ENCODE results near the gene LAGE3. TPM values are rescaled to one million over a fixed set of nuclear protein-coding genes. Genes with fewer than 3 reads are reported as not detected.
"Not testable (repeated sequence)": the region's sequence is repeated elsewhere in the genome, so short reads cannot be mapped to it uniquely, and the experiment has no call there.

Gene LAGE3
- total and polyA plus RNA-seq, 2 donors: 7.7 to 33.0 TPM

GRCh38 chrX:154509455-154509854 lies 30.4 kb upstream of the LAGE3 start:
- H3K27ac ChIP-seq (ENCODE audit: low read depth): no peak overlapping the region
- no peaks in the 10 kb centered on the region for H3K36me3 ChIP-seq (ENCODE audit: insufficient read depth)
- no peak for DNase-seq (ENCODE audit: extremely low spot score)
- WGBS: 98% methylated on average over 5 of the region's 5 CpGs
- no peaks in the 10 kb centered on the region for H3K4me1 ChIP-seq (ENCODE audit: insufficient read depth)
- no peak overlapping the region for H3K4me3 ChIP-seq (ENCODE audit: low read depth, low read length)

GRCh38 chrX:154508384-154508745 lies 29.3 kb upstream of the LAGE3 start:
- no peaks in the 10 kb centered on the region for H3K36me3 ChIP-seq (ENCODE audit: insufficient read depth)
- 93% methylated on average over 13 of the region's 13 CpGs for WGBS
- H3K4me3 ChIP-seq (ENCODE audit: low read depth, low read length): no peak overlapping the region
- no peaks in the 10 kb centered on the region for H3K4me1 ChIP-seq (ENCODE audit: insufficient read depth)
- DNase-seq (ENCODE audit: extremely low spot score): no peak
- H3K27ac ChIP-seq (ENCODE audit: low read depth): no peak overlapping the region

GRCh38 chrX:154507673-154508383 lies 28.7 kb upstream of the LAGE3 start:
- WGBS: 85% methylated on average over 24 of the region's 24 CpGs
- Histone ChIP-seq H3K27ac (ENCODE audit: low read depth) (no peak overlapping the region), H3K4me3 (ENCODE audit: low read depth, low read length) (no peak overlapping the region), H3K4me1 (ENCODE audit: insufficient read depth) (no peaks in the 10 kb centered on the region), H3K36me3 (ENCODE audit: insufficient read depth) (no peaks in the 10 kb centered on the region)
- no peak for DNase-seq (ENCODE audit: extremely low spot score)

DNA sequence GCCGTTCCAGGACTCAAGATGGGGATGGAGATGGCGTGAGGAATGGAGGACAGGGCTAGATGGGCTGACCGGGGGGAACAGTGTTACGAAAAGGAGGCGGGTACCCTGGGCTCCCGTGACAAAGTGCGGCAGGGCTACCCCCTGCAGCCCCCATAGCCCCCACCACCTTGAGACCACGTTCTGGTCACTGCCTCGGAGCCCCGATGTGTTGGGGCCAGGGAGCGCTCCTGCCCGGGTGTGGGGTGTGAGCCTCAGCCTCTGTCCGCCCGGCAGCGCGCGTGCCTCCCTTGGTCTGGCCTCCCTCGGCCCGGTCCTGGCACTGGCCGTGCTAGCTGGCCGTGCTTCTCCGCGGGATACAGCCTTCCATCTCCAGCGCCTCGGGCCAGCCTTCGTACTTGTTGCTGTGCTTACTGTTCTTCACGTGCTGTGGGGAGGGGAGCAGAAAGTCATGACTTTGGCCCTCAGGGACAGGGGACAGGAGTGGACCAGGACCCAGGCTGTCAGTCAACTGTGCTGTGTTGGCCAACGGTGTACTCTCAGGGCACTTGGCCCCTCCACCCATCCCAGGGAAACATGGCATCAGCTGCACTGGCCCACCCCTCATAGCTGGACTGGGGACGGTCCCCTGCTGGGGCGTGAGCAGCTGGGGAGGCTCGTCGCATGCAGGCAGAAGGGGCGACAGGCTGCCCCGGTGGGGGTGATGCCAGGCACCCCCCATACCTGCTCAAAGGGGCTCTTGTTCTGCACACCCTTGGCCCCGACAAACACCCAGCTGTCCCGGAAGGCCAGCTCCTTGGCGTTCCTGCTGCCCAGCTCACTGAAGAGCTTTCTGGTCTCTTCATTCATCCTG lies 27.6 kb upstream of the LAGE3 start:
- H3K4me1 ChIP-seq (ENCODE audit: insufficient read depth): no peaks in the 10 kb centered on the region
- no peaks in the 10 kb centered on the region for H3K36me3 ChIP-seq (ENCODE audit: insufficient read depth)
- WGBS: 90% methylated on average over 37 of the region's 37 CpGs
- H3K4me3 ChIP-seq (ENCODE audit: low read depth, low read length): no peak overlapping the region
- no peak for DNase-seq (ENCODE audit: extremely low spot score)
- H3K27ac ChIP-seq (ENCODE audit: low read depth): no peak overlapping the region

- Histone ChIP-seq H3K4me3 (ENCODE audit: low read depth, low read length) (no peak overlapping the region), H3K27ac (ENCODE audit: low read depth) (no peak overlapping the region), H3K4me1 (ENCODE audit: insufficient read depth) (no peaks in the 10 kb centered on the region), H3K36me3 (ENCODE audit: insufficient read depth) (no peaks in the 10 kb centered on the region)
- DNase-seq (ENCODE audit: extremely low spot score): no peak
- WGBS: 71% methylated on average over 12 of the region's 12 CpGs
These were observed 26.7 kb upstream of the LAGE3 start for GRCh38 chrX:154505734-154506133.

DNA sequence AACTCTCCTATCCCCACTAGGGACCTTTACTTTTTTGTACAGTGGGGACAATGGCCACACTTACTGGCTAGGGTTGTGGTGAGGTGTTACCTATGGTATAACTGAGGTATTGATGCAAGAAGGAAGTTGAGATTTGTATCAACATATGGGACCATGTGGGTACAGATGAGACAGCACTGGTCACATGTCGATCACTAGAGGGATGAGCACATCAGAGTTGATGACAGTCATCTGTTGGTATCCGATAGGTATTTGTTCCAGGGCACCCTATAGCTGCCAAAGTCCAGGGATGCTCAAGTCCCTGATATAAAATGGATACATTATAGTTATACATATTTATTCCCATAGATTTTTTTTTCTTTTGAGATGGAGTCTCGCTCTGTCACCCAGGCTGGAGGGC lies 23.9 kb upstream of the LAGE3 start:
- WGBS: 81% methylated on average over 3 of the region's 3 CpGs
- H3K4me1 ChIP-seq (ENCODE audit: insufficient read depth): no peaks in the 10 kb centered on the region
- H3K27ac ChIP-seq (ENCODE audit: low read depth): no peak overlapping the region
- H3K4me3 ChIP-seq (ENCODE audit: low read depth, low read length): no peak overlapping the region
- no peaks in the 10 kb centered on the region for H3K36me3 ChIP-seq (ENCODE audit: insufficient read depth)
- DNase-seq (ENCODE audit: extremely low spot score): no peak

GRCh38 chrX:154502098-154502497 lies 23.0 kb upstream of the LAGE3 start:
- DNase-seq (ENCODE audit: extremely low spot score): no peak
- Histone ChIP-seq H3K4me3 (ENCODE audit: low read depth, low read length) (no peak overlapping the region), H3K36me3 (ENCODE audit: insufficient read depth) (no peaks in the 10 kb centered on the region), H3K4me1 (ENCODE audit: insufficient read depth) (no peaks in the 10 kb centered on the region), H3K27ac (ENCODE audit: low read depth) (no peak overlapping the region)
- WGBS: 84% methylated on average over 8 of the region's 8 CpGs

- not testable (repeated sequence) for H3K4me1 ChIP-seq (ENCODE audit: insufficient read depth); H3K36me3 ChIP-seq (ENCODE audit: insufficient read depth); H3K4me3 ChIP-seq (ENCODE audit: low read depth, low read length); H3K27ac ChIP-seq (ENCODE audit: low read depth); DNase-seq (ENCODE audit: extremely low spot score)
- WGBS: 89% methylated on average over 7 of the region's 7 CpGs
These were observed 22.3 kb upstream of the LAGE3 start for GRCh38 chrX:154501423-154501822.

DNA sequence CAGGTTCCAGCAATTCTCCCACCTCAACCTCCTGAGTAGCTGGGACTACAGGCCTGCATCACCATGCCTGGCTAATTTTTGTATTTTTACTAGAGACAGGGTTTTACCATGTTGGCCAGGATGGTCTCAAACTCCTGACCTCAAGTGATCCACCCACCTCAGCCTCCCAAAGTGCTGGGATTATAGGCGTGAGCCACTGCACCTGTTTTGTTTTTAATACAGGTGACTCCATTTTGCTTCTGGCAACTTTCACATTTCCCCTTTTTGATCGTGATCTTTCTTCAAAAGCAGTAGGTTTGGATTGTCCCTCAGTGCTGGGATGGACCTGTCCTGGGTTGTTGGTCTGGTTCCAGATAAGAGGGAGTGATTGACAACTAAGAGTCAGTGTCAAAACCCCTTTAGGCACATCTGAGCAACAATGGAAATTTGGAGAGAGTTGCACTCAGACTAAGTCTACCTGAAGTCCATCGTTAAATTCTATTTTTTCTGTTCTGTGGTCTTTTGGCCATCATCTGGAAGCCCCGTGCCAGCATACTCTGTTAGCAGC lies 17.6 kb upstream of the LAGE3 start:
- H3K27ac ChIP-seq (ENCODE audit: low read depth): not testable (repeated sequence)

GRCh38 chrX:154495472-154495922 lies 16.4 kb upstream of the LAGE3 start:
- WGBS: 77% methylated on average over 6 of the region's 6 CpGs
- DNase-seq (ENCODE audit: extremely low spot score): no peak
- Histone ChIP-seq H3K4me3 (ENCODE audit: low read depth, low read length) (no peak overlapping the region), H3K27ac (ENCODE audit: low read depth) (no peak overlapping the region), H3K4me1 (ENCODE audit: insufficient read depth) (no peaks in the 10 kb centered on the region), H3K36me3 (ENCODE audit: insufficient read depth) (no peaks in the 10 kb centered on the region)

More for the DNA sequence above, 17.6 kb upstream of the LAGE3 start:
- H3K36me3 ChIP-seq (ENCODE audit: insufficient read depth); DNase-seq (ENCODE audit: extremely low spot score); H3K4me3 ChIP-seq (ENCODE audit: low read depth, low read length); H3K4me1 ChIP-seq (ENCODE audit: insufficient read depth): not testable (repeated sequence)
- 84% methylated on average over 4 of the region's 4 CpGs for whole genome bisulfite sequencing

GRCh38 chrX:154494715-154495114 lies 15.6 kb upstream of the LAGE3 start:
- Histone ChIP-seq H3K4me1 (ENCODE audit: insufficient read depth) (no peaks in the 10 kb centered on the region), H3K36me3 (ENCODE audit: insufficient read depth) (no peaks in the 10 kb centered on the region), H3K4me3 (ENCODE audit: low read depth, low read length) (no peak overlapping the region), H3K27ac (ENCODE audit: low read depth) (no peak overlapping the region)
- WGBS: 75% methylated on average over 3 of the region's 3 CpGs
- no peak for DNase-seq (ENCODE audit: extremely low spot score)

- peak; percentile 74 for DNase-seq (ENCODE audit: extremely low spot score)
- H3K4me3 ChIP-seq (ENCODE audit: low read depth, low read length): peak within 1 kb of the TSS; percentile 69
- peak within 1 kb of the TSS; percentile 96 for H3K27ac ChIP-seq (ENCODE audit: low read depth)
- no peaks in the 10 kb centered on the region for H3K36me3 ChIP-seq (ENCODE audit: insufficient read depth)
- H3K4me1 ChIP-seq (ENCODE audit: insufficient read depth): no peaks in the 10 kb centered on the region
- WGBS: under 1% methylated on average over 52 of the region's 71 CpGs
These were observed 11.5 kb upstream of the LAGE3 start, which contains the start of gene SLC10A3 for GRCh38 chrX:154490414-154491083. TSS of gene SLC10A3 (minus strand) at chrX:154490629. CDS start at chrX:154488940, 1,689 bp downstream.

GRCh38 chrX:154490021-154490413 lies 10.9 kb upstream of the LAGE3 start:
- Histone ChIP-seq H3K4me3 (ENCODE audit: low read depth, low read length) (peak overlapping the region; percentile 69), H3K36me3 (ENCODE audit: insufficient read depth) (no peaks in the 10 kb centered on the region), H3K4me1 (ENCODE audit: insufficient read depth) (no peaks in the 10 kb centered on the region), H3K27ac (ENCODE audit: low read depth) (peak overlapping the region; percentile 96)
- 1% methylated on average over 19 of the region's 19 CpGs for WGBS
- no peak for DNase-seq (ENCODE audit: extremely low spot score)

Data from urinary bladder (tissue), 4 donors.